Measurements from ENCODE around the gene PUS10.

The PUS10 gene

DNA sequence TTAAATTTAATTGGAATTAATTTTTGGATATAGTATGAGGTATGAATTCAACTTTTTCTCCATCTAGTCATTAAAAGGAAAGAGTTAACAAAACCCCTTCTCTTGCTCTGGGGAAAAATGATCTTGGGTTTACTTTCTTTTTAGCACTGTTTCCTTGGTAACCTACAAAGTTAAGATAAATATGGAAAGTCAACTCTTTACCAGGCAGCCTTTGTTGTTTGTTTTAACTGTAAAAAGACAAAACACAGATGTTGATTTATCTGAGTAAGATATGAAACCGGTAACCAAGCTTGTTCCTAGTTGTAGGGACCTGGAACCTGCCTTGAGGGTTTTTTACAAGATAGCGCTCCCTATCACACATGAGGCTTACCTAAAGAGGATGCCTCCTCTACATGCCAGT lies 37.5 kb upstream of the PUS10 start:
- no CpG with 5 or more reads among the region's 2 CpGs for WGBS (ENCODE audit: extremely low coverage, insufficient coverage, insufficient read length)

DNA sequence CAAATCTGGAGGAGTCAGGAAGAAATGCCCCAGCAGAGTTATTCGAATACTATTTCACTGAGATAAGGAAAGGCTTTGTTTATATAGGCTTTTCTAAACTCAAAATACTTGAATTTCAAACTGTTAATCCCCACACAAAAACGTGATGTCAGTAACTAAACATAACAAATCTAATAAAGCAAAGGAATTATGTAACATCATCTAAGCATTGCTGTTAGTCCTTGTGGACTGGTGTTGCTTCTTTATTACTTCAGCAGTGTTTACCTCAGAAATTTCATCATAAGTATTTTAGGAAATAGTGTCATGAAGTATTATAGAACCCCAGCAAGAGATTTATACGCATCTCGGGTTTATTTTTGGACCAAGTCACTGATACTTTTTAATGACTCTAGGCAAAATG lies 27.9 kb upstream of the PUS10 start:
- H2BK120ac ChIP-seq (ENCODE audit: insufficient read depth, low read length, poor library complexity): no peak overlapping the region

More for the DNA sequence above, 37.5 kb upstream of the PUS10 start:
- no peak overlapping the region for H4K91ac ChIP-seq (ENCODE audit: low read depth, low read length)
- H3K4me1 ChIP-seq (ENCODE audit: control insufficient read depth in 1 of 2, insufficient read depth in 2 of 2, low read length in 2 of 2): no peaks in the 10 kb centered on the region
- no peak overlapping the region for H2BK5ac ChIP-seq (ENCODE audit: low read depth, low read length, poor library complexity)
- no peak overlapping the region for H4K12ac ChIP-seq (ENCODE audit: low read depth, low read length)
- H3K4me2 ChIP-seq (ENCODE audit: low read length): no peak overlapping the region
- H3K4me3 ChIP-seq (ENCODE audit: low read depth, low read length): no peak overlapping the region
- no peak overlapping the region for H2BK12ac ChIP-seq (ENCODE audit: low read length)
- no peak overlapping the region for H2BK120ac ChIP-seq (ENCODE audit: insufficient read depth, low read length, poor library complexity)
- DNase-seq: no peak
- no peak overlapping the region for H3K9ac ChIP-seq (ENCODE audit: low read length)
- no peak overlapping the region for H3K4ac ChIP-seq (ENCODE audit: low read depth, low read length)
- H3K79me1 ChIP-seq (ENCODE audit: low read length): no peaks in the 10 kb centered on the region
- H3K36me3 ChIP-seq (ENCODE audit: control insufficient read depth in 1 of 2, insufficient read depth in 2 of 2, low read length in 2 of 2): peaks cover 6 to 15% of the 10 kb centered on the region in 2 experiments
- H2AFZ ChIP-seq (ENCODE audit: insufficient read depth, low read length, poor library complexity): no peak overlapping the region
- H3K79me2 ChIP-seq (ENCODE audit: control insufficient read depth, insufficient read depth, low read length, poor library complexity): no peaks in the 10 kb centered on the region
- no peak overlapping the region for H3K14ac ChIP-seq (ENCODE audit: low read length)
- no peaks in the 10 kb centered on the region for H3K27me3 ChIP-seq (ENCODE audit: insufficient read depth, low read length)
- H3K9me3 ChIP-seq (ENCODE audit: insufficient read depth, low read depth, low read length): no peaks in the 10 kb centered on the region
- H3K27ac ChIP-seq (ENCODE audit: low read depth, low read length): no peak overlapping the region
- no peak overlapping the region for H3K18ac ChIP-seq (ENCODE audit: low read length)
- no peak overlapping the region for H2AK5ac ChIP-seq (ENCODE audit: low read length)
- H4K8ac ChIP-seq (ENCODE audit: low read depth, low read length): no peak overlapping the region
- no peak overlapping the region for H3K23ac ChIP-seq (ENCODE audit: low read length)

GRCh38 chr2:61045226-61045625 lies 27.2 kb upstream of the PUS10 start:
- Histone ChIP-seq H3K4ac (ENCODE audit: low read depth, low read length) (no peak overlapping the region), H4K91ac (ENCODE audit: low read depth, low read length) (no peak overlapping the region), H3K4me1 (ENCODE audit: control insufficient read depth in 1 of 2, insufficient read depth in 2 of 2, low read length in 2 of 2) (no peaks in the 10 kb centered on the region), H3K27ac (ENCODE audit: low read depth, low read length) (no peak overlapping the region), H3K4me3 (ENCODE audit: low read depth, low read length) (no peak overlapping the region), H3K27me3 (ENCODE audit: insufficient read depth, low read length) (no peaks in the 10 kb centered on the region), H3K9ac (ENCODE audit: low read length) (no peak overlapping the region), H4K8ac (ENCODE audit: low read depth, low read length) (no peak overlapping the region), H2BK5ac (ENCODE audit: low read depth, low read length, poor library complexity) (no peak overlapping the region), H3K79me1 (ENCODE audit: low read length) (no peaks in the 10 kb centered on the region), H2BK12ac (ENCODE audit: low read length) (no peak overlapping the region), H4K12ac (ENCODE audit: low read depth, low read length) (no peak overlapping the region), H2AK5ac (ENCODE audit: low read length) (no peak overlapping the region), H3K14ac (ENCODE audit: low read length) (no peak overlapping the region), H3K36me3 (ENCODE audit: control insufficient read depth in 1 of 2, insufficient read depth in 2 of 2, low read length in 2 of 2) (peaks cover 10 to 16% of the 10 kb centered on the region in 2 experiments), H3K9me3 (ENCODE audit: insufficient read depth, low read depth, low read length) (no peaks in the 10 kb centered on the region), H3K18ac (ENCODE audit: low read length) (no peak overlapping the region), H3K23ac (ENCODE audit: low read length) (no peak overlapping the region), H3K79me2 (ENCODE audit: control insufficient read depth, insufficient read depth, low read length, poor library complexity) (no peaks in the 10 kb centered on the region), H3K4me2 (ENCODE audit: low read length) (no peak overlapping the region), H2AFZ (ENCODE audit: insufficient read depth, low read length, poor library complexity) (no peak overlapping the region), H2BK120ac (ENCODE audit: insufficient read depth, low read length, poor library complexity) (no peak overlapping the region)
- no CpG with 5 or more reads among the region's 2 CpGs for WGBS (ENCODE audit: extremely low coverage, insufficient coverage, insufficient read length)
- no peak for DNase-seq

More for the DNA sequence above, 27.9 kb upstream of the PUS10 start:
- Histone ChIP-seq H4K12ac (ENCODE audit: low read depth, low read length) (no peak overlapping the region), H3K9ac (ENCODE audit: low read length) (no peak overlapping the region), H2BK5ac (ENCODE audit: low read depth, low read length, poor library complexity) (no peak overlapping the region), H3K79me1 (ENCODE audit: low read length) (no peaks in the 10 kb centered on the region), H2AFZ (ENCODE audit: insufficient read depth, low read length, poor library complexity) (no peak overlapping the region), H3K4me1 (ENCODE audit: control insufficient read depth in 1 of 2, insufficient read depth in 2 of 2, low read length in 2 of 2) (no peaks in the 10 kb centered on the region), H3K18ac (ENCODE audit: low read length) (no peak overlapping the region), H4K8ac (ENCODE audit: low read depth, low read length) (no peak overlapping the region), H3K27me3 (ENCODE audit: insufficient read depth, low read length) (no peaks in the 10 kb centered on the region), H3K4me2 (ENCODE audit: low read length) (no peak overlapping the region), H3K27ac (ENCODE audit: low read depth, low read length) (no peak overlapping the region), H3K4me3 (ENCODE audit: low read depth, low read length) (no peak overlapping the region), H3K4ac (ENCODE audit: low read depth, low read length) (no peak overlapping the region), H3K79me2 (ENCODE audit: control insufficient read depth, insufficient read depth, low read length, poor library complexity) (no peaks in the 10 kb centered on the region), H4K91ac (ENCODE audit: low read depth, low read length) (no peak overlapping the region), H3K14ac (ENCODE audit: low read length) (no peak overlapping the region), H3K23ac (ENCODE audit: low read length) (no peak overlapping the region), H2AK5ac (ENCODE audit: low read length) (no peak overlapping the region), H3K9me3 (ENCODE audit: insufficient read depth, low read depth, low read length) (no peaks in the 10 kb centered on the region), H2BK12ac (ENCODE audit: low read length) (no peak overlapping the region), H3K36me3 (ENCODE audit: control insufficient read depth in 1 of 2, insufficient read depth in 2 of 2, low read length in 2 of 2) (peaks cover 10 to 16% of the 10 kb centered on the region in 2 experiments)
- WGBS (ENCODE audit: extremely low coverage, insufficient coverage, insufficient read length): no CpG with 5 or more reads among the region's 4 CpGs
- DNase-seq: no peak

DNA sequence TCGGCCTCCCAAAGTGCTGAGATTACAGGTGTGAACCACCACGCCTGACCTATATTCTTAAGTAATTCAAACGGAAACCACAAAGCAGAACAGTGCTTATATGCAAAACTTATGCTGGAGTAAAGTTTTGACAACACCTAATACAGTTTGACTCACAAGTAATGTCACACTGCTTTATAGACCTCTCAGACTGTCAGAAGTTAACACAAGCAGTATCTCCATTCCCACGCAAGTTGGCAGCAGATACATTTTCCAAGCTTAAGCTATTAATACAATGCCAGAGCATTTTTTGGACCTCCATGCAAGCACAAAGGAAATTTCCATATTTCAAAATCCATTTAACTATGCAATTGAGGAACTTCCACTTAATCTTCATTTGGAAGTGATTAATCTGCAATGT lies 26.6 kb upstream of the PUS10 start:
- H3K4me1 ChIP-seq (ENCODE audit: control insufficient read depth in 1 of 2, insufficient read depth in 2 of 2, low read length in 2 of 2): no peaks in the 10 kb centered on the region
- H3K9ac ChIP-seq (ENCODE audit: low read length): no peak overlapping the region
- no peaks in the 10 kb centered on the region for H3K9me3 ChIP-seq (ENCODE audit: insufficient read depth, low read depth, low read length)
- no peak overlapping the region for H3K4me3 ChIP-seq (ENCODE audit: low read depth, low read length)
- H4K12ac ChIP-seq (ENCODE audit: low read depth, low read length): no peak overlapping the region
- no peaks in the 10 kb centered on the region for H3K79me2 ChIP-seq (ENCODE audit: control insufficient read depth, insufficient read depth, low read length, poor library complexity)
- H3K18ac ChIP-seq (ENCODE audit: low read length): no peak overlapping the region
- H4K91ac ChIP-seq (ENCODE audit: low read depth, low read length): no peak overlapping the region
- H2BK5ac ChIP-seq (ENCODE audit: low read depth, low read length, poor library complexity): no peak overlapping the region
- no peak overlapping the region for H3K14ac ChIP-seq (ENCODE audit: low read length)
- no peak overlapping the region for H2AFZ ChIP-seq (ENCODE audit: insufficient read depth, low read length, poor library complexity)
- H3K27me3 ChIP-seq (ENCODE audit: insufficient read depth, low read length): no peaks in the 10 kb centered on the region
- H2AK5ac ChIP-seq (ENCODE audit: low read length): no peak overlapping the region
- no peaks in the 10 kb centered on the region for H3K79me1 ChIP-seq (ENCODE audit: low read length)
- H4K8ac ChIP-seq (ENCODE audit: low read depth, low read length): no peak overlapping the region
- no CpG with 5 or more reads among the region's 4 CpGs for WGBS (ENCODE audit: extremely low coverage, insufficient coverage, insufficient read length)
- H3K27ac ChIP-seq (ENCODE audit: low read depth, low read length): no peak overlapping the region
- H3K23ac ChIP-seq (ENCODE audit: low read length): no peak overlapping the region
- H3K4ac ChIP-seq (ENCODE audit: low read depth, low read length): no peak overlapping the region
- peaks cover 7 to 15% of the 10 kb centered on the region in 2 experiments for H3K36me3 ChIP-seq (ENCODE audit: control insufficient read depth in 1 of 2, insufficient read depth in 2 of 2, low read length in 2 of 2)
- no peak overlapping the region for H2BK120ac ChIP-seq (ENCODE audit: insufficient read depth, low read length, poor library complexity)
- DNase-seq: peak in 1 of 2 donors; percentile 13
- H3K4me2 ChIP-seq (ENCODE audit: low read length): no peak overlapping the region
- no peak overlapping the region for H2BK12ac ChIP-seq (ENCODE audit: low read length)

Measured in trophoblast cell (in vitro differentiated cells and primary cell).